SH-SY5Y (cell line): ENCODE data around the gene GALNT2.

Experiments
- GATA2 ChIP-seq: IDR thresholded peaks from 2 replicates; pipeline ENCODE4 v1.6.1; 2011; ENCODE audit warnings: mild to moderate bottlenecking, low read depth, low read length
- GATA3 ChIP-seq: IDR thresholded peaks from 2 replicates; pipeline ENCODE4 v1.6.1; 2011; ENCODE audit warnings: low read depth, mild to moderate bottlenecking, low read length, moderate library complexity

- no peak for TF ChIP-seq GATA2
- TF ChIP-seq GATA3: no peak
Measured at GRCh38 chr1:230274254-230274653, 207.2 kb downstream of the GALNT2 start.
